Measurements from ENCODE around the gene SOX11. TPM values are rescaled to one million over a fixed set of nuclear protein-coding genes. Genes with fewer than 3 reads are reported as not detected.

Gene SOX11
- polyA plus RNA-seq, 1 donor, result 39.0 TPM

GRCh38 chr2:5725072-5725471 lies 32.9 kb downstream of the SOX11 start:
- DNase-seq, result no peak

GRCh38 chr2:5725794-5726463 lies 33.7 kb downstream of the SOX11 start:
- peak; percentile 29 for DNase-seq

- DNase-seq, result no peak
Measured at GRCh38 chr2:5727235-5727634, 35.1 kb downstream of the SOX11 start.

GRCh38 chr2:5729416-5729815 lies 37.2 kb downstream of the SOX11 start:
- DNase-seq, result no peak

GRCh38 chr2:5730386-5730785 lies 38.2 kb downstream of the SOX11 start:
- DNase-seq, result no peak

- no peak for DNase-seq
Measured at GRCh38 chr2:5734859-5735520, 42.8 kb downstream of the SOX11 start.

- no peak for DNase-seq
Measured at GRCh38 chr2:5735521-5735861, 43.3 kb downstream of the SOX11 start.

GRCh38 chr2:5736050-5736449 lies 43.9 kb downstream of the SOX11 start:
- no peak for DNase-seq

- no peak for DNase-seq
Measured at GRCh38 chr2:5736886-5737285, 44.7 kb downstream of the SOX11 start.

GRCh38 chr2:5740053-5740452 lies 47.9 kb downstream of the SOX11 start:
- DNase-seq, result no peak

- no peak for DNase-seq
Measured at GRCh38 chr2:5740817-5741216, 48.6 kb downstream of the SOX11 start.

- no peak for DNase-seq
Measured at GRCh38 chr2:5741242-5741641, 49.1 kb downstream of the SOX11 start.

- DNase-seq, result no peak
Measured at GRCh38 chr2:5742126-5742525, 49.9 kb downstream of the SOX11 start.

GRCh38 chr2:5748391-5748790 lies 56.2 kb downstream of the SOX11 start:
- DNase-seq, result no peak

- no peak for DNase-seq
Measured at GRCh38 chr2:5748946-5749345, 56.8 kb downstream of the SOX11 start.

- DNase-seq, result no peak
Measured at GRCh38 chr2:5749347-5749746, 57.2 kb downstream of the SOX11 start.

Data from hindlimb muscle (tissue), 1 donor.